HG03095 (cell line): Measurements from ENCODE around the gene VPS4A.

Source experiments
- ATAC-seq: cut with Tn5 transposase; IDR thresholded peaks from one replicate; pipeline ENCODE4 v1.9.1; 2021; ENCODE audit warnings: moderate library complexity; ENCODE audit not compliant: unreplicated experiment

VPS4A gene

DNA sequence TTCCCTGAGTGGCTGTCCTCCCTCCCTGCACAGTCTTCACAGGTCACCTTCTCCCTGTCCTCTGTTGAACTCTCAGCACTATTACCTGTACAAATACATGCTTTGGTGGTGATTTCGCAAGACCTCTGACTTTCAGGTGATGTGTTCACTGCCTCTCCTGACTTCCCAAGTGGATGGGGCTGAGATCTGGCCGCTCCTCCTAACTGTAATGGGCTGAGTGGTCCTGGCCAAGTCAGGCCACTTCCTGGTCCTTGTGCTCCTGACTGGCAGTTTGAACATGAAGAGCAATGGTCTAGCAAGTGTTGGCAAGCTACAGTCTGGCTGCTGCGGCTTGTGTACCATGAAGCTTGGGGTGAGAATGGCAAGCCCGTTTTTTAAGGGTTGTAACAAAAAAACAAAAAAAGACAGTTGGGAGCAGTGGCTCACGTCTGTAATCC is 52.1 kb downstream of the VPS4A start:
- ATAC-seq, result no peak

DNA sequence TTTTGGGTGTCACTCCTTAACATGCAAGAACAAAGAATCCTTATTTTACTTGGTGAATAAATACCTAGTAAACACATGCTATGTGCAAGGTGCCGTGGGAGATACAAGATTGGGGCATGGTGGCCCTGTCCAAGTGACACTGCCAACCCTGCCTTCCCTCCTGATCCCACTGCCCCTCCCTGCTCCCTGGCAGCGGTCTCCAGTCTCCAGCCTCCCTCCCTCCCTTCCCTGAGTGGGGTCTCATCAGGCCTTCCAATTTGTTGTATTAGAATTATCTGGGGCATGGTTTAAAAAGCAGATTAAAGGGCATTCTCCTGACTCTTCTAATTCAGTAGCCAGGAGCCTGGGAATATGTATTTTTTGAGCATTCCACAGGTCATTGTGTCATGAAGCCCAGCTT is 52.9 kb downstream of the VPS4A start:
- no peak for ATAC-seq

DNA sequence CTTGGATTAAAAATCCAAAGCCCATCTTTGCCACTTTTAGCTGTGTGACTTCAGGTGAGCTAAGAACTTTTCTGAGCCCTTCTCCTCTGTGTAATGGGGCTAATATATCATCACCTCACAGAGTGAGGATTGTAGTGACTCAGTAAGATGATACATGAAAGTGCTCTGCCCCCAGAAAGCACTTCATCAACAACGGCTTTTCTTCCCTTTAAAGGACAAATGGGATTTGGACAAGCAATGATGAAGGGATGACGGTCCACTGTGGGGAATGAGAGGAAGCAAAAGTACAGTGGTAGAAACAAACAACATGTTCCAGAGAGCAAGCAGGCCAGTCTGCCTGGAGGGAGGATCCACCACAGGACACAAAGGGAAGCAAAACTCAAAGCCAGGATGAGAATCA is 54.8 kb downstream of the VPS4A start:
- no peak for ATAC-seq

DNA sequence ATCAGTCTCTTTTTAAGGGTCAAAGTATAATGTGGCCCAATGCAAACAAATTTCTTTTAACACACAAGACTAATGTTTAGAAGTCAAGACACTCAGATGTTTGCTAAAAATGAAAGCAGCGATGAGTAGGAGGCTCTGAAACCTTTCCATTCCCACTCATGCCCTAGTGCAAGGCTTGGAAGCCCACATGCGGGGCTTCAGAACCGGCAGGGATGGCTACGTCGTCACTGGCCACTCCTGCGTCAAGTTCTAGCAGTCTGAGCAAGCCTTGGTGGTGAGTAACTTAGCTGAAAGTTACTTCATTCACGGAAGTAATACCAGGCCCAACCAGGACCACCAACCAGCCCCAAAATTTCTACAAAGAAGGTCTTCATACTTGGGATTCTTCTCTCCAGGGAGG is 55.3 kb downstream of the VPS4A start:
- ATAC-seq, result no peak

DNA sequence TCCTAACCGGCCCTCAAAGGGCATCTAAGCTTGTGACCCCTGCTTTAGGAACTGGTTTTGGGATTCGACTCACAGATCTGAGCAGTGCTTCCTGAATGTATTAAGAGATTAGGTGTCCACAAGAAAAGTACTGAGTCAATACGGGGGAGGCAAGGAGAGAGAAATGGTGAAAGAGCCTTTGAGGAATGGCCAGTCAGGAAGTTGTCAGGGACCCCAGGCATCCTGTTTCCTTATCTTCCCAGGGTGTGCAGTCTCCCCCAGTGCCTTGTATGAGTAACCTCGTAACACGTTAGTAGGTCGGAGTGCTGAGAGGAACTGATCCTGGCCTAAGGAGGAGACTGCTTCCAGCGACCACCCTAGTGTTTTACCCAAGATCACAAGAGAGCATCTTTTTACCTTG is 56.8 kb downstream of the VPS4A start:
- ATAC-seq, result no peak

DNA sequence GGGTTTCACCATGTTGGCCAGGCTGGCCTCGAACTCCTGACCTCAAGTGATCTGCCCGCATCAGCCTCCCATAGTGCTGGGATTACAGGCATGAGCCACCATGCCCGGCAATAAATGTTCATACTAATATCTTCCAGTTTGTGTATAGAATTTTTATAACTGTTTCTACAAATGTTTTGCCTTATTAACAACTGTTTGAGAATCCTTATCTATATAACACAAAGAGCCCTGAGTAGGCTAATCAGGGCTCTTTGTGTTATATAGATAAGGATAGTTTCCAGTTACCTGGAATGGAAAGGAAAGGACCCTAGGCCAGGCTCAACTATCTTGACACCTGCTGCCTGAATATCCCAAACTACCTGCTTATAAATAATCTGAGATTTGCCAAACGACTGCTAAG is 57.7 kb downstream of the VPS4A start:
- ATAC-seq, result no peak

DNA sequence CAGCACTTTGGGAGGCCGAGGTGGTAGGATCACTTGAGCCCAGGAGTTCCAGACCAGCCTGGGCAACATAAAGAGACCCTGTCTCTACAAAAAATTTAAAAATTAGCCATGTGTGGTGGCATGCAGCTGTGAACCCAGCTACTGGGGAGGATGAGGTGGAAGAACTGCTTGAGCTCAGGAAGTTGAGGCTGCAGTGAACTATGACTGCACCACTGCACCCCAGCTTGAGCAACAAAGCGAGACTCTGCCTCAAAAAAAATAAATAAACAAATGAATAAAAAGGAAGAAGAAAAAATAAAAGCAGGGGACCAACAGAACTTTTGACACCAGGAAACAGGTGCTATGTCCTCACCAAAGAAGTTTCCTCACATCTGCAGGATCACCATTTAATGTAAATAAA is 60.4 kb downstream of the VPS4A start:
- ATAC-seq, result no peak

DNA sequence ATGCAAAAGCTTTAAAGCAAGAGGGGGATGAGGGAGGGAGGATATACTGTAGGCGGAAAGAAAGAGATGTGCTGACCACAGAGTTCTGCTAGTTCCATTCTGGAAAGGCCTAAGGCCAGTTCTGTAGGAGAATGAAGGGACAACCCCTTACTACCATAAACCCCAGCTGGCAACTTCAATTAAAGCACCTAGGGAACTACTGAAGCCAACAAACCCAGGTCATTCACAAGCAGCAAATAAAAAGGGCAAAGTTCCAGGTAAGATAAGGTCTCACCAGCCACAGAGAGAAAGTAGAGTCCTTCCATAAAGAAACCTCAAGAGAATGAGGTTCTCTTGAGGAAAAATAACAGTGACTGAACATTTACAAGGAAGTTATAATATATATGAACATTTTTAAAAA is 61.9 kb downstream of the VPS4A start:
- ATAC-seq, result no peak
